HG02938 (cell line): ENCODE data around the gene JAKMIP3.

ENCODE experiments used
- ATAC-seq: cut with Tn5 transposase; IDR thresholded peaks from one replicate; pipeline ENCODE4 v1.9.1; 2021; ENCODE audit warnings: mild to moderate bottlenecking, moderate library complexity; ENCODE audit not compliant: unreplicated experiment

Gene JAKMIP3

DNA sequence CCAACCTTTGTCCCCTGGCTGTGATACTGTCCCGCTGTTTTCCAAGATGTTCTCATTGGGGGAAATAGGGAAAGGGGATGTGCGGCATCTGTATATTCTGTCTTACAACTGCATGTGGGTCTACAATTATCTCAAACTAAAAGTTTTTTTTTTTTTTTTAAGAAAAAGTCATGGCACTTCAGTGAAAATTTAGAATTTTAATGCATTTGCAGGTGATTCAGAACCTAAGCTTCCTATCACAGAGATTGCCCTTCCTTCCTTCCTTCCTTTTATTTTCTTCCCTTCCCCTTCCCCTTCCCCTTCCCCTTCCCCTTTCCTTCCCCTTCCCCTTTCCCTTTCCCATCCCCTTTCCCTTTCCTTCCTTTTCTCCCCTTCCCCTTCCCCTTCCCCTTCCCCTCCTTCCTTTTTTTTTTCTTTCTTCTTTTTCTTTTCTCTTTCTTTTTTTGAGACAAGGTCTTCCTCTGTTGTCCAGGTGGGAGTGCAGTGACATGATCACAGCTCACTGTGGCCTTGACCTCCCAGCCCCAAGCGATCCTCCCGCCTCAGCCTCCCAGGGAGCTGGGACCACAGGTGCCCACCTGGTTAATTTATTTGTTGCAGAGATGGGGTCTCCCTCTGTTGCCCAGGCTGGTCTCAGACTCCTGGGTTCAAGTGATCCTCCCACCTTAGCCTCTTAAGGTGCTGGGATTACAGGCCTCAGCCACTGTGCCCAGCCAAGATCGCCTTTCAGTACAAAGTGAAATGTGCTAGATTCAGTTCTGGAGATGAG is 32.0 kb downstream of the JAKMIP3 start:
- ATAC-seq, result no peak

DNA sequence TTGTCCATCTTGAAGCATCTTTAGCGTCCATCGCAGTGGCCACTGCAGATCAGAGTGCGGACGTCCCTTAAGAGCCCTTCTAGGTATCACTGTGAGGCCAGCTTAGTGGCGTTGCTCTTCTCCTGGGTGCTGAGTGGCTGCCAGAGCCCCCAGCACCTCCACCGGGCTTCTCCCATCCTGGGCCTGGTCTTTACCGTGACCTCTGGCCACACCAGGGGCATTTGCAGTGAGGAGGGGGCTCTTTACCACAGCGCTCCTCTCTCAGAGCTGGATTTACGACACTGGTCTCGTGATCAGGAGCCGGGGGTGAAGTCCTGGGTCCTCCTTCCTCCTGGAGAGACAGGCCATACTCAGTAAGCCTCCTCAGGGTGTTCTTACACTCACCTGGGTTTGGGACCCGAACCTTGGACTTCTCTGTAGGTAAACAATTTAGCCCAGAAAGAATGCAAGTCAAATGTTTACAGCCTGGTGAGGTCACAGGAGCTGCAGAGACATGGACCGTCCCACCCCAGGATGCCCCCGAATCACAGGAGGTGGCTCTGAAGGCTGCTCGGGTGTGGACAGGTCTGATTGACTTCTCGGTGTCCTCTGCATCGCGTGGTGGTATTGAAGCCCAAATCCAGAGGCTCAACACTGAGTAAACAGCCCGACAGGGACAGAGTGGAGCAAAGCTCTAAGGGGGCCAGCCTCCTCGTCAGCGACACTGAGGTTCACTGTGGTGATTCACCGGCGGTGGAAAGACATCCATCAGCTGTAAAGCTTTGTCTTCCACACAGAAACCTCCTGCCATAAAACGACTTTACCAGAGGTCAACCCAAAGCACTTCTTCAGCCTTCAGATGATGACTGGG is 33.0 kb downstream of the JAKMIP3 start:
- ATAC-seq, result no peak

DNA sequence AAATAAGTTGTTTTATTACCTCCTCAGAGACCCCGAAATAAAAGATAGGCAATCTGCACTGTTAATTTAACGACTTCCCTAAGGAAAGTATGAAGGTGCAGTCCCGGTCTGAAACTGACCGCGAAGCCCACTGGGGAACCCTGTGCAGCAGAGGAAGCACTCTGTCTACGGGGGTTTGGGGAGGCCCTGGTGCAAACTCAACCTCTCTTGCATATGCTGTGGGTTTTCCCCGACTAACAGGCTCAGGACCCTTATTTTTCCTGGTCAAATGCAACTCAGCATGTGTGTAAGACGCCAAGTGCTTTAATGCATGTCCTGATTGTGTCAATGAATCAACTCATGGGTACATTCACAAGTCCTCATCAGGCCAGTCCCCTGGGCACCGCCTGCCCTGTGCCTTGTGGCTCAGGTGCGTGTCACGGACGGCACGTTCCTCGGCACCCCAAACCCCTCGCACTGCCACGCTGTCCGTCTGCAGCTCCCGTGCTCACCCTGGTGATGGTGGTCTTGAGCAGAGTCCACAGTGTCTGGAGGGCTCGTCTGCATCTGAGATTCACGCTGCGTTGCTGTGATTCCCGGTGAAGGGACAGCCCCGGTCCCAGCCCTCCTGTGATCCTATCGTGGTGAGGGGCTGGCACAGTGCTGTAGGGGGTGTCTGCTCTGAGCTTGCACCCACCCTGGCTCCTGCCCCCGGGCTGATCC is 33.8 kb downstream of the JAKMIP3 start:
- ATAC-seq, result no peak

DNA sequence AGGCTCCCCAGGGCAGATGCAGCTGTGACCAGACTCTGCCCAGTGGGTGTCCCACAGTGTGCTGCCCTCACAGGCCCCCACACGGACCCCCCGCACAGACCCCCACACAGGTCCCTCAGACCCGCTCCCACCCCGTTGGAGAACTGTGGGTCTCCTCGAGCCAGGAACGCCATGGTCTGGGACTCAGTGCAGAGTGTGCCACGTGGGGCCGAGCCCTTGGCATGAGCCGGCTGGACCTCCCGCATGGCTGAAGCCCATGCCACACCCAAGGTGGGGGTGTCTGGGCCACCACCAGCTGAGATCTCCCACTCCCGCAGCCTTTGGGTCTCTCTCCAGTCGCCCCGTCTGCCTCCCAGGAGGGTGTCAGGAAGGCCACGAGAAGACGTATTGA is 34.3 kb downstream of the JAKMIP3 start:
- ATAC-seq, result no peak

DNA sequence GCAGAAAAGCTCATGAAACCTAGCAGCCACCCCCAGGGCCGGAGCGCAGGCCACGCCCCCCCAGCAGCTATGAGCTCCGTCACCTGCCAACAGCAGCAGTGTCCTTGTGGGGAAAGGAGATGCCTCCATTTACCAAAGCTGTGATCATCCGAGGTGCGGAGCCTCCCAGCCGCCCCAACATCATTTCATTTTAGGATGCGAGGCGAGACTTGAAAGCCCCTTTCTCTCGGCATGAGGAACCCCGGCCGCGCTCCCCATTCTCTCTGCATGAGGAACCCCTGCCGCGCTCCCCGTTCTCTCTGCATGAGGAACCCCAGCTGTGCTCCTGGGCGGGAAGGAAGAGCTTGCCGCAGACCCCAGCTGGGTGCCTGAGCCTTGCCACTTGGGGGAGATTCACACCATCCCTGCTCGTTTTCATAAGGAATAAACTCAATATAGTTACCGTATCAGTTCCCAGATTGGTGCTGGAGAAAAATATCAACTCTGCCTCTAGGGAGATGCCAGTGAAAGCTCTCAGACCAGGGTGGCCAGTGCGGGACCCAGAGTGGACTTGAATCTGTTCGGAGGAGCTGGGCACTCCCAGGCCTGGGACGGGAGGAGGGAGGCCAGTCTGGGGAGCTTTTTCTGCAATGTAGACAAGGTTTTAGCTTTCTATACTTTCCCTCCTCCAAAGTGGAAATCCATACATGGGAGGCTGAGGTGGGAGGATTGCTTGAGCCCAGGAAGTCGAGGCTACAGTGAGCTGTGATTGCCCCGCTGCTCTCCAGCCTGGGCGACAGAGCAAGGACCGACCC is 35.0 kb downstream of the JAKMIP3 start:
- no peak for ATAC-seq

DNA sequence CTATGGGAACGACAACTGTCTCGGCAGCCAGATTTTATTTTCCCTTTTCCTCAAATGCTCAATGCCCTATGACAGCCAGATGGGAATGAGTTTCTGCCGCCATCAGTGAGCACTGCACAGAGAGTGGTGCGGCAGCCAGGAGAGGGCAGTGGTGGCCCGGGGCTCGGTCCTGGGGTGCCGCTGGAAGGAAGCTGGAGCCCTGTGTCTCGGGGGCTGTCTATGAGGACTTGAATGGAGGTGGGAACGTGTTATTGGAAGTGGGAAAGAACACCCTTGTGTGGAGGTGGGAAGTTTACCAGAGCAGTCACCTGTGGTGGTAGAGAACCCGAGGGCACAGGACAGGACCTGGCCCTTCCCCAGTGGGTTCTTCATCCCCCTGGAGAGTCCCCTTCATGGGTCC is 35.8 kb downstream of the JAKMIP3 start:
- no peak for ATAC-seq

DNA sequence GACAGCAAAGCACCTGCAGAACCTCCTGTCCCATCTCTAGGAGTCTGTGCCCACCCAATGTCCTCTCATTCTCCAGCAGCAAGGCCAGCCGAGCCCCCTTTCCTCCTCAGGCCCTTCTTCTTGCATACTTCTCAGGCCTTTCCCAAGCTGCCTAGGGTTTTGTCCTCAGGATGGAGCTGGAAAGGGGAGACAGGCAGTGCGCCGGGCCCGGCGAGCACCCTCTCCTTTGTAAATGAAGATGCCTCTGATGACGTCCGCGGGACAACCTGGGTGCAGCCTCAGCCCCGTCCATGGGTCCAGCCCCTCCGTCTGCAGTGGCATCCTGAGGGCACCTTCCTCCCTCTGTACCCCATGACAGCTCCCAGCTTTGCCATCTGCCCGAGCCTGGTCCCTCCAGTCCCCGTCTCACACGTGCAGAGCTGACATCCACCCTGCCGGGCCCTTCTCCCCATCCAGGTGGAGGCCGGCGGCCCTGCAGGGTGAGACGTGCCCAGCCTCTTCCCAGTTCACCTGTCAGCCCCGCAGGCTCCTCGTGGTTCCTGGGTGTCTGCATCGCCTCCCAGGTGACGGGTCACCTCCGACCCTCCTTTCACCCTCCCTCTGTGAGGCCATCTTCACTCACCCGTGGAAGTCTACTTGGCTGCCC is 36.4 kb downstream of the JAKMIP3 start:
- no peak for ATAC-seq

DNA sequence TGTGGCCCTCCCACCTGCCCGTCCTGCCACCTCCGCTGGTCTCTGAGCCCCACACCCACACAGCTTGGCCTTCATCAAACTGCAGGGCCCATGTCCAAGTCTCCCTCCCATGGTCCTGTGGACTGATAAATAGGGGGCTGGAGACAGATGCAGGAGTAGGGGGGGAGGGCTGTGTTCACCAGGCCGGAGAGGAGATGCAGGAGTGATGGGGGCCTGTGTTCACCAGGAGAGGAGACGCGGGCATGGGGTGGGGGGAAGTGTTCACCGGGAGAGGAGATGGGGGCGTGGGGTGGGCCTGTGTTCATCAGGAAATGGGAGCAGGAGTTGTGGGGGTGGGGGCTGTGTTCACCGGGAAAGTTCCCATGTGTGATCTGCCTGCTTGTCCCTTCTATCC is 37.0 kb downstream of the JAKMIP3 start:
- no peak for ATAC-seq

DNA sequence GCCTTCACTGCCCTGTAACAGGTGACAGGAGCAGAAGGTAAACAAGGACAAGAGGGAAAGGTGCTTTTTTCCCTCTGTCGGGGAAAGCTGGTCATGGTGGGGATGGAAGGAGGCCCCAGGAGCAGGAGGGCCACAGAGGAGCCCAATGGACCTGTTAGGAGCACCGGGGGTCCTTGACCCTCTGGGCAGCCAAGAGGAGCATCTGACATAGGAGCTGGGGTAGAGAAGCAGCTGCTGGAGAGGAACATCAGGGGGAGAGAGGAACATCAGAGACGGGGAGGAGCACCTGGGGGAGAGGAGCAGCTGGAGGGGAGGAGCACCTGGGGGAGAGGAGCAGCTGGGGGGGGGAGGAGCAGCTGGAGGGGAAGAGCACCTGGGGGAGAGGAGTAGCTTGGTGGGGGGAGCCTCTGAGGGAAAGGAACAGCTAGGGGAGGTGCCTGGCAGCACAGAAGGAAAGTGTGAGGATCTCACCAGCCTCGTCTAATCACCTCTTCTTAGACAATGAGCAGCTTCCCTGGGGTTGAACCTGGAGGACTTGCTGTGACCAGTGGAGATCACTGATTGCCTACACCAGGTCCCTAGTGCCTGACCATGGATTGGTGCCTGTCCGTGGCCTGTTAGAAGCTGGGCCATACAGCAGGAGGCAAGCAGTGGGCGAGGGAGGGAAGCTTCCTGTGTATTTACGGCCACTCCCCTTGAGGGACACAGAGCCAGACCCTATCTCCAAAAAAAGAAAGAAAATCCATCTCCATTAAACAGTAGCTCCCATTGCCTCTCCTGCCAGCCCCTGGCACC is 37.6 kb downstream of the JAKMIP3 start:
- no peak for ATAC-seq

DNA sequence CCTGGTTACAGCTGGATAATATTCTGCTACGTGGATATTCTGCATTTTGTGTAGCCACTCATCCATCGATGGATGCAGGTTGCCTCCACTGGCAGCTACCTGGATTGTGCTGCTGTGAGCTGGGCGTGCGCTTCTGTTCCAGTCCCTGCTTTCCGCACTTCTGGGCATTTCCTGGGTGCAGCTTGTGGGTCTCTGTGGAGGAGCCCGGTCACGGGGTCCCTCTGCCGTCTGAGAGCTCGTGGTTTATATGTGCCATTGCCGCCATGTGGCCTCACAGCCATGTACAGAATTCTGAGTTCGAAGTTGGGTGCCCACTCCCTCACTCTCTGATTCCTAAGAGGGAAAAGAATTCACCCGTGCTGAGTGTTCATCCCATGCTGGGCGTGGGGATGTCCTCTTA is 38.3 kb downstream of the JAKMIP3 start:
- no peak for ATAC-seq

DNA sequence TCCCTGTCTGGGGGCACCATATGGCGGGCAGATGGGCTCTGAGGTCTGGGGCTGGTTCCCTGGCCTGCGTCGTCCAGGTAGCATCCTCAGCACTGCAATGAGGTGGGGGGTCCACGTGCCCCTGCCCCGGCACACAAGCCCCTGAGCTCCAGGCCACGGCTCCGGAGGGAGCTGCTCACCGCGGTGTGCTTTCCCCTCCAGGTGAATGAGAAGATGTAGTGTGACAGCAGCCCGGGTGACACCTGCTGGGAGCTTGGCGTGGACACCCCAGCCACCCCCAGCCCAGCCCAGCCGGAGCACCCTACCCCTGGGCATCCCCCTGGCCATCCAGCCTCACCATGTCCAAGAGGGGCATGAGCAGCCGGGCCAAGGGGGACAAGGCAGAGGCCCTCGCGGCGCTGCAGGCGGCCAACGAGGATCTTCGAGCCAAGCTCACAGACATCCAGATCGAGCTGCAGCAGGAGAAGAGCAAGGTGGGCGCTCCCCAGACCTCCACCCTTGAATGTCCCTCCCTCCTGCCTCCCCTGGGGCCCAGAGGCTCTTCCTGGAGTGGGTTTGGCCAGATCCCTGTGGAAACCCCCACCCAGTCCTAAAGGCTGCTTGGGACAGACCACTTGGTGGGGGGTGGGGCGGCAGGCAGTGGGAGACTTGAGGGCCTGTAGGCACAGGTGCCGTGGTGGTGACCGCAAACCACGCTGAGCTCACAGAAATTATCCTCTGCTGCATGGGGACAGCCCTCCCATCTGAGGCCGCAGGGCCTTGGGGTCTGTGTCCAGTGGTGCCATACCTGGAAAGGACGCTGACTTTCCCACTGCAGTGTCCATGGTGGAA is 38.9 kb downstream of the JAKMIP3 start:
- no peak for ATAC-seq

DNA sequence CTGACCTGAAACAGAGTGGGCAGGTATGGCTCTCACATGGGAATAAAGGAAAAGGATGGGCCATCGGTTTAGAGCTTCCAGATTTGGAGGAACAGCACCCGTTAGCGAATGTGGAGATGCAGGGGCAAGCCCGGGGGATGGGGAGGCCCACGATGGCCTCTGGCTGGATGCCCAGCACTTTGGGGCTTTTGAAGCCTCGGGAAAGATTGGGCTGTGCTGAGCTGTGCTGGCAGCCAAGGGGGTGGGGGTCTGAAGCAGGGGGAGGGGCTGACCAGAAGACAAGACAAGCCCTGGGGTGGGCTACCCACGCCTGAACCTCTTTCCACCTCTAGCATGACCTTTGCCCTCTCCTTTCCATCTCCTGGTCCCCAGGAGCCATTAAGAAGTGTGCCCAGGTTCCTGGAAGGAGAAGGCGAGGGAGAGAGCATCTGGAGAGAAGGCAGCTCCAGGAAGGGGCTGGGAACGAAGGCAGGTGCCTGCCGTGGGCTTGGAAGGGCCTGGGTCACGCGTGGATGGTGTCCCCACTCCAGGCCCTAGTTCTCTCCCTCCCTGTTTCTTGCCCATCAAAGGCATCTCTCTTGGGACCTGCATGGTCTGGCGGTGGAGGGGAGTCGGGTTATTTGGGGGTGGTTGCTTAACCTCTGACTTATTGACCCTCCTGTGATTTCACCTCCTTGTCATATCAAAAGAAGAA is 39.7 kb downstream of the JAKMIP3 start:
- no peak for ATAC-seq

DNA sequence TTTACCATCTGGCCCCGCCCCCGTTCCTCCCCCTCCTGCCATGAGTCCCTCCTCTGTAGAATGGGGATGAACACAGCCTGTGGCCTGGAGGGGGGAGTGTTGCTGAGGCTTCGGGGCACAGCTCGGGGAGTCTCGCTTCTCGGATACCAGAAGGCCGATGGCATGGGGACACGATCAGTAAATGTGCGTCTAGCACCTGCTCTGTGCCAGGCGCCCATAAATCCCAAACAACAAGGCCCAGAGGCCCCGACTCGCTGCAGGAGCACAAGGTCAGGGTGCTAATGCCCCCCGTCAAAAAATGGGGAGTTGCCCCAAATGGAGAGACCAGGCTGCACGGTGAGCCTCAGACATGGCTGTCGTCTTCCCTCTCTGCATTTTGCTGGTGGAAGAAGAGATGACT is 40.7 kb downstream of the JAKMIP3 start:
- ATAC-seq, result no peak

DNA sequence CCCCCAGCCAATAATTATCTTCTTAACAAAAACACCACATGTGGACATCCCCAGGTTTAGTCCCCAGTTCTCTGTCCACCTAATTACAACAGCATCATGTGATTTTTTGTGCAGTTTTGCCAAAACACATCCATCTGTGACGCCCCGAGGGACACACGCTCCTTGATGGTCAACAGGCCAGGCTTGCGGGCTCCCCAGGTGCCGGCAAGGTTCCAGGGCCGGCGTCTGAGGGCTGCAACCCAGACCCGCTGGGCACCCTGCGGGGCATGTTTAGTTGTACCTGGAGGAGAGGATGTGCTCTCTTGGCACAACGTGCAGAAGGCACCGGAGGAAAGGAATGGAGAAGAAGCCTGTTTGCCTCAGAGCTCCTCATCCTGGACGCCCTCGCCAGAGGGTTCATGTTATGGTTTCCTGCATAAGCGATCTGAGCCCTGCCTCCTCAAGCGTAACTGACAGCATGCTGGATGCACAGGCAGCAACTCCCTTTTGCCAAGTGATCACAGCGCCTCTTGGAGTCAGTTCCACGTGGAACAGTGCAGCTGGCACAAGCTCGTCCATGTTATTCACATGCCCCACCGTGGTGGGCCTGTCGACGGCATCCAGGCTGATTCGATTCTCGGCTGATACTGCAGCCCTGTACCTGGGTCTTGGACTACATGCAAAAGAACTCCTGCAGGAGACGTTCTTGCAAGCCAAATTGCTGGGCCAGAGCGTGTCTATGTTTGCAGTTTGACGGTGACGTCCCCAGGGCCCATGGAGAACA is 41.6 kb downstream of the JAKMIP3 start:
- no peak for ATAC-seq

DNA sequence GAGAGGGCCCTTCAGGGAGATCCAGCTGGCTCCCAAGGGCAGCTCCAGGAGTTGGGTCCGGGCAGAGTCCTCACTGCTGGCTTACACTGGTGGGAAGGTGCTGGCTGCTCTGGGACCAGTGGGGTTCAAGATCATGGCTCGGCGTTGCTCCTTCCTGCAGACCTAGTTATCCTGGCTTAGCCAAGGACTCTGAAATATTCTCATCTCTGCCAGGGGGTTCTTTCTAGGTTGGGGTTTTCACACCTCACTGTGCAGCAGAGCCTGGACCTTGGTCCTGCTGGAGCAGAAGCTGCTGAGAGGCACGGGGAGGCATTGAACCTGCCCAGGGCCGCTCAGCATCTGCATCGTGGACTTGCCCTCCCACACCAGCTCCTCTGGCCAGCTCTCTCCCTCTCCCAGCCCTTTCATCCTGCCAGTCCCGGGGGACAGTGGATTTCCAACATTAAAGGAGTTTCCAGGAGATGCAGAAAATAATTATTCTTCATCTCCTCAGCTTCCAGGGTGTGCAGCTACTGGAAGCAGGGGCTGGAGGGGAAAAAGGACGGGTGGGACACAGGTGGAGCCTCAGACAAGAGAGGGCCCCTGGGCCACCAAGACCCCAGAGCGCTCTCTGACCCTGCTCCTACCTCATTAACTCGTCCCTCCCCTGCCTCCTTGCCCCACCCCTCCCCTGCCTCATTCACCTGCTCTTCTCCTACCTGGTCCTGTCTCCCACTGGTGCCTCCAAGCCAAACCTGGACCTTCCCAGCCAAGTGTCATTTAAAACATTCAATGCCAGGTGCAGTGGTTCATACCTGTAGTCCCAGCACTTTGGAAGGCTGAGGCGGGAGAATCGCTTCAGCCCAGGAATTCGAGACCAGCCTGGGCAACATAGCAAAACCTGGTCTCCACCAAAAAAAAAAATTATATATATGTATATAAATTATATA is 42.5 kb downstream of the JAKMIP3 start:
- no peak for ATAC-seq

DNA sequence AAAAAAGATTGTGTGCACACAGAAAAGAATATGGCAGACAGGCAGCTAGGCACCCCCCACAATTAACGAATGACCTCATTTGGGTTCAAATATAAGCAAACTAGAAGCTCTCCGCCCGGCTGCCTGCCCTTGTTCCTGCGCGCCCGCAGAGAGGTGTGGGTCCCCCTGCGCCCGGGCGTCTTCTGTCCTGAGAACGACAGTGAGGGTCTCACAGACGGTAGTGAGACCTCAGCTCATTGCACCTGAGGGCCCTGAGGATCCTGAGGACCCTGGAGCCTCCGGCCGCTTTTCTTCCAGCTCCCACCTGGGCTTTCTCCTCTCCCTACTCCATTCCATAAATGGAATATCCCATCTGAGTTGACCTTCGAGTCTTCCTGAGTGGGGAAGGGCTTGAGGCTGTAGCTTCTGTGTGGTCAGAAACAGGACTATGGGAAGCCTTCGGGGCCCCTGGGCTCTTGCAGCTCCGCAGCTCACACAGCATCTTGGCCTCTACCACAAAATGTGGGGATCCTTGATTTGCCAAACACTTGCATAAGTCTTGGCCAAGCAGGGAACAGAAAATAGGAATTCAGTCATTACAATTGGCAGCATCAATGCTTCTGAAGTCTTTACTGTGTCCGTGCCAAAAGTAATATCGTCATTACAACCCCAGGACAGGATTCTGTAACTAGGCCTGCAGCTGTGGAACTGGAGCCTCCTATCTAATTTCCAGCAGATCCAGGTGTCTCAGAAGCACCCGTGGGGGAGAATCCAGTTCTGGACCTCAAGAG is 43.8 kb downstream of the JAKMIP3 start:
- no peak for ATAC-seq
